ENCODE measurements around the gene B3GLCT. TPM values are rescaled to one million over a fixed set of nuclear protein-coding genes. Genes with fewer than 3 reads are reported as not detected.

Gene B3GLCT
- total RNA-seq, 4 donors from 2014 or later: 5.4 to 14.1 (median 6.6) TPM

- Histone ChIP-seq H3K4me3 (peak overlapping the region in 2 of 4 donors; percentile 80 to 90), H3K27ac (peak overlapping the region in 2 of 4 donors; percentile 94 to 98), H3K36me3 (no peaks in the 10 kb centered on the region), H3K27me3 (no peaks in the 10 kb centered on the region), H3K9me3 (no peaks in the 10 kb centered on the region), H3K4me1 (peaks cover 0 to 28% (median 11%) of the 10 kb centered on the region in 4 donors)
- 51 to 56% methylated on average over 7 of the region's 7 CpGs for WGBS, 2 donors
- TF ChIP-seq EP300 (IDR thresholded peaks at IDR 0.05) (no peak), CTCF (IDR thresholded peaks at IDR 0.05) (no peak), POLR2A (IDR thresholded peaks at IDR 0.05) (no peak)
- peak in 1 of 2 donors; percentile 32 for DNase-seq (ENCODE audit: low spot score in 2 of 2)
These were observed 1.7 kb downstream of the B3GLCT start for GRCh38 chr13:31201341-31202031.

GRCh38 chr13:31204592-31204991, 4.8 kb downstream of the B3GLCT start:
- Histone ChIP-seq H3K36me3 (no peaks in the 10 kb centered on the region), H3K9me3 (no peaks in the 10 kb centered on the region), H3K4me1 (peaks cover 0 to 46% (median 13%) of the 10 kb centered on the region in 4 donors), H3K27me3 (no peaks in the 10 kb centered on the region), H3K4me3 (no peak overlapping the region), H3K27ac (no peak overlapping the region)
- TF ChIP-seq EP300 (IDR thresholded peaks at IDR 0.05): no peak
- TF ChIP-seq POLR2A (IDR thresholded peaks at IDR 0.05): no peak
- no peak for TF ChIP-seq CTCF (IDR thresholded peaks at IDR 0.05)
- no peak for DNase-seq (ENCODE audit: low spot score in 2 of 2)
- 80 to 95% methylated on average over 1 of the region's 1 CpG for WGBS, 2 donors

- WGBS, 2 donors: 60 to 69% methylated on average over 15 of the region's 15 CpGs
- H3K4me3 ChIP-seq: no peak overlapping the region
- H3K9me3 ChIP-seq: no peaks in the 10 kb centered on the region
- no peaks in the 10 kb centered on the region for H3K36me3 ChIP-seq
- peaks cover 0 to 43% (median 5%) of the 10 kb centered on the region in 4 donors for H3K4me1 ChIP-seq
- no peak for DNase-seq (ENCODE audit: low spot score in 2 of 2)
- H3K27me3 ChIP-seq: no peaks in the 10 kb centered on the region
- H3K27ac ChIP-seq: no peak overlapping the region
- no peak for TF ChIP-seq EP300 (IDR thresholded peaks at IDR 0.05)
- TF ChIP-seq CTCF (IDR thresholded peaks at IDR 0.05): no peak
- TF ChIP-seq POLR2A (IDR thresholded peaks at IDR 0.05): no peak
These were observed 8.1 kb downstream of the B3GLCT start for GRCh38 chr13:31207661-31208552.

- peaks cover 0 to 36% (median 5%) of the 10 kb centered on the region in 4 donors for H3K4me1 ChIP-seq
- WGBS, 2 donors: 69 to 71% methylated on average over 12 of the region's 12 CpGs
- H3K27me3 ChIP-seq: no peaks in the 10 kb centered on the region
- peak overlapping the region in 1 of 4 donors; percentile 46 for H3K27ac ChIP-seq
- TF ChIP-seq EP300 (IDR thresholded peaks at IDR 0.05): no peak
- no peak for TF ChIP-seq CTCF (IDR thresholded peaks at IDR 0.05)
- TF ChIP-seq POLR2A (IDR thresholded peaks at IDR 0.05): no peak
- no peak for DNase-seq (ENCODE audit: low spot score in 2 of 2)
- H3K4me3 ChIP-seq: no peak overlapping the region
- no peaks in the 10 kb centered on the region for H3K9me3 ChIP-seq
- no peaks in the 10 kb centered on the region for H3K36me3 ChIP-seq
These were observed 8.9 kb downstream of the B3GLCT start for GRCh38 chr13:31208559-31209122.

Measured in tibial nerve (tissue), 4 donors.